ENCODE data around the gene REV3L. TPM values are rescaled to one million over a fixed set of nuclear protein-coding genes. Genes with fewer than 3 reads are reported as not detected.

Gene REV3L
- total and polyA plus RNA-seq, 2 of the 8 experiments (the other 6 are each of a cell fraction or from before 2014, with no cell fraction given): 2.1 to 6.6 TPM

DNA sequence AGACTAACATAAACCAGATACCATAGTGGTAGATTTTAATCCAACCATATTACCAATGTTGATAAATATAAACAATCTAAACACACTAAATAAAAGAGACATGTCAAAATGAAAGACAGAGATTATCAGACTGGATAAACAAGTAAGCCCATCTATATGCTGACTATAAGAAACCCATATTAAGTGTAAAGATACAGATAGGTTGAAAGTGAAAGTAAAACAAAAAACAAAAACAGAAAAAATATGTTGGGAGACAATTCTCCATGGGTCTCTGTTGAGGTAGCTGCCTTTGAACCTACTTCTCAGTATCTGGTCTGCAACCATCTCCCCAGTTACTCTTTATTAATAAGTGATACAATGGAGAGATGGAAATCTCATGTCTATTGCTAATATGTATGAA lies 21.2 kb downstream of the REV3L start (continued):
- TF ChIP-seq YY1 (IDR thresholded peaks at IDR 0.05; ENCODE audit: low read depth, low read length): no peak
- TF ChIP-seq NANOG (IDR thresholded peaks at IDR 0.05; ENCODE audit: insufficient read depth, low read depth, low read length, poor library complexity, severe bottlenecking): no peak
- TF ChIP-seq JUN (IDR thresholded peaks at IDR 0.05; ENCODE audit: low read depth, low read length): no peak
- no peak for TF ChIP-seq MAFK (IDR thresholded peaks at IDR 0.05; ENCODE audit: low read depth, low read length)
- TF ChIP-seq SAP30 (IDR thresholded peaks at IDR 0.05; ENCODE audit: insufficient read depth, insufficient replicate concordance, low read length): no peak

All from H1 (cell line).